Osteocyte (in vitro differentiated cells): Measurements from ENCODE around the gene ANKRD13D. TPM values are rescaled to one million over a fixed set of nuclear protein-coding genes. Genes with fewer than 3 reads are reported as not detected.

Experiments
- DNase-seq: peaks from one replicate; pipeline ENCODE4 v3.0.0; 2021; ENCODE audit warnings: mixed read lengths; ENCODE audit not compliant: unreplicated experiment; ENCODE audit errors: extremely low spot score
- H3K27ac Mint-ChIP-seq: one replicate; pipeline ENCODE4 v1.8.0; 2021; ENCODE audit warnings: mild to moderate bottlenecking, mixed read lengths; ENCODE audit not compliant: unreplicated experiment
- H3K27me3 Mint-ChIP-seq: one replicate; pipeline ENCODE4 v1.8.0; 2021; ENCODE audit warnings: mixed read lengths; ENCODE audit not compliant: unreplicated experiment
- H3K36me3 Mint-ChIP-seq: one replicate; pipeline ENCODE4 v1.8.0; 2021; ENCODE audit warnings: mixed read lengths; ENCODE audit not compliant: unreplicated experiment
- H3K4me1 Mint-ChIP-seq: one replicate; pipeline ENCODE4 v1.8.0; 2021; ENCODE audit warnings: mixed read lengths; ENCODE audit not compliant: unreplicated experiment
- H3K4me3 Mint-ChIP-seq: one replicate; pipeline ENCODE4 v1.8.0; 2021; ENCODE audit warnings: mild to moderate bottlenecking, moderate library complexity, mixed read lengths; ENCODE audit not compliant: unreplicated experiment
- H3K9me3 Mint-ChIP-seq: one replicate; pipeline ENCODE4 v1.8.0; 2021; ENCODE audit warnings: mixed read lengths; ENCODE audit not compliant: unreplicated experiment
- CTCF ChIP-seq: fragments of 200-600 bp; sonication (generic); IDR thresholded peaks from 2 replicates; pipeline ENCODE4 v1.5.0; 2021; ENCODE audit warnings: antibody characterized with exemption, mild to moderate bottlenecking, moderate library complexity
- total RNA-seq: library from RNA; stranded (reverse); gene quantifications from 2 replicates; pipeline ENCODE4 v1.2.1, GENCODE V29; 2021

Gene ANKRD13D
- total RNA-seq, 1 donor from 2014 or later = 56.2 TPM

GRCh38 chr11:67307545-67308001 lies 18.5 kb downstream of the ANKRD13D start:
- no peaks in the 10 kb centered on the region for H3K27me3 Mint-ChIP-seq
- H3K36me3 Mint-ChIP-seq = no peaks in the 10 kb centered on the region
- H3K4me1 Mint-ChIP-seq = peaks cover 12% of the 10 kb centered on the region
- DNase-seq = no peak
- H3K4me3 Mint-ChIP-seq = no peak overlapping the region
- no peak overlapping the region for H3K27ac Mint-ChIP-seq
- no peaks in the 10 kb centered on the region for H3K9me3 Mint-ChIP-seq
- TF ChIP-seq CTCF = no peak

GRCh38 chr11:67308031-67308866 lies 19.1 kb downstream of the ANKRD13D start:
- Mint-ChIP-seq H3K9me3 (no peaks in the 10 kb centered on the region), H3K4me3 (no peak overlapping the region)
- no peak for DNase-seq

GRCh38 chr11:67309166-67309565 lies 20.1 kb downstream of the ANKRD13D start:
- Mint-ChIP-seq H3K27ac (no peak overlapping the region), H3K27me3 (no peaks in the 10 kb centered on the region), H3K4me3 (no peak overlapping the region), H3K4me1 (peaks cover 7% of the 10 kb centered on the region), H3K9me3 (no peaks in the 10 kb centered on the region), H3K36me3 (no peaks in the 10 kb centered on the region)
- DNase-seq = no peak
- no peak for TF ChIP-seq CTCF

More at GRCh38 chr11:67308031-67308866, 19.1 kb downstream of the ANKRD13D start:
- Mint-ChIP-seq H3K36me3 (no peaks in the 10 kb centered on the region), H3K4me1 (peaks cover 7% of the 10 kb centered on the region), H3K27ac (no peak overlapping the region), H3K27me3 (no peaks in the 10 kb centered on the region)
- no peak for TF ChIP-seq CTCF

GRCh38 chr11:67309661-67310061 lies 20.6 kb downstream of the ANKRD13D start:
- no peak overlapping the region for H3K27ac Mint-ChIP-seq
- no peak overlapping the region for H3K4me3 Mint-ChIP-seq
- no peak for TF ChIP-seq CTCF
- no peaks in the 10 kb centered on the region for H3K9me3 Mint-ChIP-seq
- H3K4me1 Mint-ChIP-seq = peaks cover 3% of the 10 kb centered on the region
- H3K36me3 Mint-ChIP-seq = no peaks in the 10 kb centered on the region
- H3K27me3 Mint-ChIP-seq = no peaks in the 10 kb centered on the region
- no peak for DNase-seq

- no peak for TF ChIP-seq CTCF
- Mint-ChIP-seq H3K4me3 (no peak overlapping the region), H3K4me1 (no peaks in the 10 kb centered on the region), H3K27ac (no peak overlapping the region), H3K27me3 (no peaks in the 10 kb centered on the region), H3K9me3 (no peaks in the 10 kb centered on the region), H3K36me3 (no peaks in the 10 kb centered on the region)
- no peak for DNase-seq
These were observed 21.3 kb downstream of the ANKRD13D start for GRCh38 chr11:67310246-67311050.
